Neural cell (in vitro differentiated cells): ENCODE measurements around the gene SLC9A5. TPM values are rescaled to one million over a fixed set of nuclear protein-coding genes. Genes with fewer than 3 reads are reported as not detected.

Experiments used
- H2AFZ ChIP-seq: fragments of 200-600, 300-800 bp; sonication (generic), shearing (Covaris generic); 2 replicates; pipeline ENCODE4 v1.6.0; 2014; ENCODE audit warnings: low read depth, mild to moderate bottlenecking, antibody characterized with exemption, low read length, moderate library complexity
- H3F3A ChIP-seq: fragments of 200-600 bp; shearing (Covaris generic); 2 replicates; pipeline ENCODE4 v1.6.1; 2016; ENCODE audit warnings: mild to moderate bottlenecking, moderate library complexity, mixed read lengths, antibody characterized with exemption, low read length; ENCODE audit not compliant: insufficient read depth, poor library complexity, severe bottlenecking
- H3K27ac ChIP-seq: fragments of 200-600, 300-800 bp; sonication (generic), shearing (Covaris generic); 2 replicates; pipeline ENCODE4 v1.5.1; 2014; ENCODE audit warnings: mild to moderate bottlenecking, low read length, moderate library complexity
- H3K27me3 ChIP-seq: fragments of 300-800, 200-600 bp; sonication (generic), shearing (Covaris generic); 2 replicates; pipeline ENCODE4 v1.6.0; 2014; ENCODE audit warnings: mild to moderate bottlenecking, low read depth, low read length, moderate library complexity; ENCODE audit not compliant: insufficient read depth
- H3K36me3 ChIP-seq: fragments of 300-800, 200-600 bp; sonication (generic), shearing (Covaris generic); 2 replicates; pipeline ENCODE4 v1.5.1; 2014; ENCODE audit warnings: mild to moderate bottlenecking, antibody characterized with exemption, low read length, moderate library complexity; ENCODE audit not compliant: insufficient read depth
- H3K4me2 ChIP-seq: fragments of 300-800, 200-600 bp; sonication (generic), shearing (Covaris generic); 2 replicates; pipeline ENCODE4 v1.6.0; 2014; ENCODE audit warnings: mild to moderate bottlenecking, low read length
- H3K4me3 ChIP-seq: fragments of 300-800, 200-600 bp; sonication (generic), shearing (Covaris generic); 2 replicates; pipeline ENCODE4 v1.5.1; 2014; ENCODE audit warnings: mild to moderate bottlenecking, low read length, moderate library complexity
- H3K79me2 ChIP-seq: fragments of 200-600 bp; shearing (Covaris generic); replicated peaks from 2 replicates; pipeline ENCODE4 v1.6.0; 2014; ENCODE audit warnings: mild to moderate bottlenecking, low read length, moderate library complexity; ENCODE audit not compliant: insufficient read depth
- H3K9ac ChIP-seq: fragments of 300-800, 200-600 bp; sonication (generic), shearing (Covaris generic); 2 replicates; pipeline ENCODE4 v1.6.1; 2016; ENCODE audit warnings: mild to moderate bottlenecking, low read length, mixed read lengths
- H3K9me2 ChIP-seq: fragments of 200-600 bp; shearing (Covaris generic); 2 replicates; pipeline ENCODE4 v1.6.1; 2016; ENCODE audit warnings: mild to moderate bottlenecking, low read length, mixed read lengths; ENCODE audit not compliant: insufficient read depth
- H3K9me3 ChIP-seq: fragments of 200-600, 300-800 bp; sonication (generic), shearing (Covaris generic); 2 replicates; pipeline ENCODE4 v1.6.1; 2016; ENCODE audit warnings: mild to moderate bottlenecking, mixed run types, low read length, moderate library complexity, mixed read lengths
- H4K20me1 ChIP-seq: fragments of 200-600 bp; shearing (Covaris generic); 2 replicates; pipeline ENCODE4 v1.6.1; 2016; ENCODE audit warnings: mild to moderate bottlenecking, mixed run types; ENCODE audit not compliant: insufficient read depth
- CTCF ChIP-seq: fragments of 450-650 bp; IDR thresholded peaks from 2 replicates; pipeline ENCODE4 v1.5.1; 2014; ENCODE audit warnings: antibody characterized with exemption, mild to moderate bottlenecking, moderate library complexity; ENCODE audit not compliant: poor library complexity, severe bottlenecking
- EP300 ChIP-seq: fragments of 450-650 bp; conservative IDR thresholded peaks from 2 replicates; pipeline ENCODE4 v1.6.1; 2014; ENCODE audit warnings: antibody characterized with exemption, mild to moderate bottlenecking, moderate library complexity; ENCODE audit not compliant: poor library complexity, severe bottlenecking
- EZH2 ChIP-seq: fragments of 200-600, 300-800 bp; shearing (Covaris generic), sonication (generic); IDR thresholded peaks from 2 replicates; pipeline ENCODE4 v1.6.1; 2014; ENCODE audit warnings: antibody characterized with exemption, low read length, borderline replicate concordance, mild to moderate bottlenecking; ENCODE audit not compliant: insufficient read depth, poor library complexity, severe bottlenecking
- MXI1 ChIP-seq: fragments of 450-650 bp; conservative IDR thresholded peaks from 2 replicates; pipeline ENCODE4 v1.6.1; 2014; ENCODE audit warnings: antibody characterized with exemption, mild to moderate bottlenecking; ENCODE audit not compliant: poor library complexity, severe bottlenecking
- POLR2AphosphoS5 ChIP-seq: IDR thresholded peaks from 2 replicates; pipeline ENCODE4 v1.6.1; 2012
- RAD21 ChIP-seq: fragments of 450-650 bp; conservative IDR thresholded peaks from 2 replicates; pipeline ENCODE4 v1.6.1; 2014; ENCODE audit warnings: antibody characterized with exemption, mild to moderate bottlenecking, moderate library complexity
- REST ChIP-seq: IDR thresholded peaks from 2 replicates; pipeline ENCODE4 v1.6.1; 2012; ENCODE audit warnings: borderline replicate concordance
- SMC3 ChIP-seq: fragments of 450-650 bp; conservative IDR thresholded peaks from 2 replicates; pipeline ENCODE4 v1.6.1; 2014; ENCODE audit warnings: antibody characterized with exemption, mild to moderate bottlenecking, moderate library complexity; ENCODE audit not compliant: poor library complexity
- TAF1 ChIP-seq: IDR thresholded peaks from 2 replicates; pipeline ENCODE4 v1.6.1; 2012; ENCODE audit warnings: low read depth
- polyA plus RNA-seq: library from polyadenylated mRNA; depleted of rRNA; stranded (reverse); fragments of >200 nt; gene quantifications from 2 replicates; pipeline ENCODE4 v1.2.3, GENCODE V29; 2014

Gene SLC9A5
- polyA plus RNA-seq, 1 donor from 2014 or later: 1.8 TPM

- H3K27ac ChIP-seq: no peak overlapping the region
- H3K27me3 ChIP-seq: no peaks in the 10 kb centered on the region
- H3K4me3 ChIP-seq: no peak overlapping the region
- no peak for TF ChIP-seq EZH2
- TF ChIP-seq SMC3: no peak
- no peak for TF ChIP-seq REST
- no peak for TF ChIP-seq CTCF
- no peak for TF ChIP-seq RAD21
- no peak for TF ChIP-seq POLR2AphosphoS5
- no peak for TF ChIP-seq TAF1
- no peak for TF ChIP-seq MXI1
- TF ChIP-seq EP300: no peak
- no peaks in the 10 kb centered on the region for H3F3A ChIP-seq
- H3K79me2 ChIP-seq: no peaks in the 10 kb centered on the region
- H4K20me1 ChIP-seq: no peaks in the 10 kb centered on the region
- no peak overlapping the region for H3K9ac ChIP-seq
- no peak overlapping the region for H2AFZ ChIP-seq
- no peaks in the 10 kb centered on the region for H3K9me2 ChIP-seq
- no peak overlapping the region for H3K4me2 ChIP-seq
- no peaks in the 10 kb centered on the region for H3K9me3 ChIP-seq
- no peaks in the 10 kb centered on the region for H3K36me3 ChIP-seq
These were observed 37.1 kb upstream of the SLC9A5 start for GRCh38 chr16:67211674-67212073.

- Histone ChIP-seq H3K9me3 (no peaks in the 10 kb centered on the region), H3K4me2 (no peak overlapping the region), H3K27me3 (no peaks in the 10 kb centered on the region), H3K27ac (no peak overlapping the region), H3K9me2 (no peaks in the 10 kb centered on the region), H4K20me1 (no peaks in the 10 kb centered on the region), H3K79me2 (no peaks in the 10 kb centered on the region), H2AFZ (no peak overlapping the region), H3K9ac (no peak overlapping the region), H3F3A (no peaks in the 10 kb centered on the region), H3K4me3 (no peak overlapping the region), H3K36me3 (no peaks in the 10 kb centered on the region)
- no peak for TF ChIP-seq TAF1
- no peak for TF ChIP-seq REST
- TF ChIP-seq EZH2: no peak
- TF ChIP-seq RAD21: no peak
- no peak for TF ChIP-seq EP300
- TF ChIP-seq SMC3: no peak
- TF ChIP-seq POLR2AphosphoS5: no peak
- TF ChIP-seq CTCF: no peak
- TF ChIP-seq MXI1: no peak
These were observed 36.0 kb upstream of the SLC9A5 start for GRCh38 chr16:67212766-67213165.
